ENCODE data around the gene GPC3.

GPC3 gene

DNA sequence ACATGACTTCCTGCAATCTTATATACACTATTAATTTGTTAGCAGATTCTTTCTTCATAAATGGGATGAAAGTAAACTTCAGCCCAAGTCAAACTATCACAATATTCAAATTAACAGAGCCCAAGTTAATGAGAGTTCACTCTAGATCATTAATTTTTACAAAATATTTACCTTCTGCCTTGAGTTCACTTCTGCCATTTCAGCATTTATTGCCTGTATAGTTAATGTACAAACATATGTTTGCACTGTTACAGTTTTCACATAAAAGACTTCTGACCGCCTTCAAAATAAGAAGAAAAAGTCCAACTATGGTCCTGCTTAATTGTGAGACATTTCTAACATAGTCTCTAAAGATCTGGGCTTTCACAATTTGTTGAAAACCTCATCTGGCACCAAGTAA lies 46.9 kb downstream of the GPC3 start:
- Histone ChIP-seq H3K9me3 (ENCODE audit: control insufficient read depth, insufficient read depth, low read depth, low read length) (no peaks in the 10 kb centered on the region), H3K36me3 (ENCODE audit: control insufficient read depth in 2 of 2, insufficient read depth in 1 of 2, low read length in 2 of 2) (no peaks in the 10 kb centered on the region; a peak in 1 of 3 replicates), H3K4me3 (ENCODE audit: low read depth, low read length) (no peak overlapping the region), H3K4me1 (ENCODE audit: control insufficient read depth, insufficient read depth, low read length) (no peaks in the 10 kb centered on the region; the same call in 1 of the 2 replicates), H3K27ac (ENCODE audit: extremely low read depth, low read depth, low read length) (no peak overlapping the region)
- TF ChIP-seq ZNF423 (tag by site-specific recombination; IDR thresholded peaks at IDR 0.05) = no peak
- no peak for TF ChIP-seq SCRT1 (tag by site-specific recombination; IDR thresholded peaks at IDR 0.05; ENCODE audit: borderline replicate concordance)
- no peak for TF ChIP-seq TSHZ1 (tag by site-specific recombination; IDR thresholded peaks at IDR 0.05; ENCODE audit: borderline replicate concordance)
- TF ChIP-seq ZNF549 (tag by site-specific recombination; IDR thresholded peaks at IDR 0.05) = no peak
- TF ChIP-seq MYNN (tag by site-specific recombination; IDR thresholded peaks at IDR 0.05; ENCODE audit: borderline replicate concordance) = no peak
- TF ChIP-seq ZNF837 (tag by site-specific recombination; IDR thresholded peaks at IDR 0.05) = no peak
- TF ChIP-seq ZBTB44 (tag by site-specific recombination; IDR thresholded peaks at IDR 0.05) = no peak
- no peak for TF ChIP-seq ZBTB8A (tag by site-specific recombination; IDR thresholded peaks at IDR 0.05)
- no peak for TF ChIP-seq ZNF513 (tag by site-specific recombination; IDR thresholded peaks at IDR 0.05)
- no peak for TF ChIP-seq ZNF335 (tag by site-specific recombination; conservative IDR thresholded peaks at IDR 0.05)
- TF ChIP-seq ZNF580 (tag by site-specific recombination; IDR thresholded peaks at IDR 0.05) = no peak
- no peak for TF ChIP-seq YY2 (tag by site-specific recombination; IDR thresholded peaks at IDR 0.05)
- TF ChIP-seq ZNF354C (tag by site-specific recombination; IDR thresholded peaks at IDR 0.05; ENCODE audit: borderline replicate concordance, low read depth) = no peak
- TF ChIP-seq, protein P1, sequence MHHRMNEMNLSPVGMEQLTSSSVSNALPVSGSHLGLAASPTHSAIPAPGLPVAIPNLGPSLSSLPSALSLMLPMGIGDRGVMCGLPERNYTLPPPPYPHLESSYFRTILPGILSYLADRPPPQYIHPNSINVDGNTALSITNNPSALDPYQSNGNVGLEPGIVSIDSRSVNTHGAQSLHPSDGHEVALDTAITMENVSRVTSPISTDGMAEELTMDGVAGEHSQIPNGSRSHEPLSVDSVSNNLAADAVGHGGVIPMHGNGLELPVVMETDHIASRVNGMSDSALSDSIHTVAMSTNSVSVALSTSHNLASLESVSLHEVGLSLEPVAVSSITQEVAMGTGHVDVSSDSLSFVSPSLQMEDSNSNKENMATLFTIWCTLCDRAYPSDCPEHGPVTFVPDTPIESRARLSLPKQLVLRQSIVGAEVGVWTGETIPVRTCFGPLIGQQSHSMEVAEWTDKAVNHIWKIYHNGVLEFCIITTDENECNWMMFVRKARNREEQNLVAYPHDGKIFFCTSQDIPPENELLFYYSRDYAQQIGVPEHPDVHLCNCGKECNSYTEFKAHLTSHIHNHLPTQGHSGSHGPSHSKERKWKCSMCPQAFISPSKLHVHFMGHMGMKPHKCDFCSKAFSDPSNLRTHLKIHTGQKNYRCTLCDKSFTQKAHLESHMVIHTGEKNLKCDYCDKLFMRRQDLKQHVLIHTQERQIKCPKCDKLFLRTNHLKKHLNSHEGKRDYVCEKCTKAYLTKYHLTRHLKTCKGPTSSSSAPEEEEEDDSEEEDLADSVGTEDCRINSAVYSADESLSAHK (tag by site-specific recombination; IDR thresholded peaks at IDR 0.05) = no peak
- no peak for TF ChIP-seq ZNF670 (tag by site-specific recombination; IDR thresholded peaks at IDR 0.05; ENCODE audit: low read depth)
- no peak for TF ChIP-seq ZFHX2 (tag by site-specific recombination; conservative IDR thresholded peaks at IDR 0.05)
- TF ChIP-seq, protein P2, sequence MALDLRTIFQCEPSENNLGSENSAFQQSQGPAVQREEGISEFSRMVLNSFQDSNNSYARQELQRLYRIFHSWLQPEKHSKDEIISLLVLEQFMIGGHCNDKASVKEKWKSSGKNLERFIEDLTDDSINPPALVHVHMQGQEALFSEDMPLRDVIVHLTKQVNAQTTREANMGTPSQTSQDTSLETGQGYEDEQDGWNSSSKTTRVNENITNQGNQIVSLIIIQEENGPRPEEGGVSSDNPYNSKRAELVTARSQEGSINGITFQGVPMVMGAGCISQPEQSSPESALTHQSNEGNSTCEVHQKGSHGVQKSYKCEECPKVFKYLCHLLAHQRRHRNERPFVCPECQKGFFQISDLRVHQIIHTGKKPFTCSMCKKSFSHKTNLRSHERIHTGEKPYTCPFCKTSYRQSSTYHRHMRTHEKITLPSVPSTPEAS (tag by site-specific recombination; IDR thresholded peaks at IDR 0.05) = no peak
- no peak for TF ChIP-seq ZNF624 (tag by site-specific recombination; IDR thresholded peaks at IDR 0.05)
- POLR2A ChIA-PET = no interaction called here
- CTCF ChIA-PET = interaction anchor here (0.6 to 0.8 kb wide), 3 partner anchors 8 to 86 kb away, joined by 3 read pairs; no protein-coding TSS in a partner anchor

All from HEK293 (cell line).